Stimulated activated CD4-positive, alpha-beta T cell treated with anti-CD3 and anti-CD28 coated beads, Interleukin-12 subunit alpha, Interleukin-12 subunit beta, amount 100 ng/mL, for 48 hours (primary cell): ENCODE measurements around the gene MRPL44.
"Not testable (repeated sequence)": the region's sequence is repeated elsewhere in the genome, so short reads cannot be mapped to it uniquely, and the experiment has no call there.

Source experiments
- DNase-seq, 3 donors: peaks; one replicate each; pipeline ENCODE4 v3.0.0-alpha.2; 2020; ENCODE audit warnings: low read depth in 2 of 3, low spot score in 1 of 3

MRPL44 gene

DNA sequence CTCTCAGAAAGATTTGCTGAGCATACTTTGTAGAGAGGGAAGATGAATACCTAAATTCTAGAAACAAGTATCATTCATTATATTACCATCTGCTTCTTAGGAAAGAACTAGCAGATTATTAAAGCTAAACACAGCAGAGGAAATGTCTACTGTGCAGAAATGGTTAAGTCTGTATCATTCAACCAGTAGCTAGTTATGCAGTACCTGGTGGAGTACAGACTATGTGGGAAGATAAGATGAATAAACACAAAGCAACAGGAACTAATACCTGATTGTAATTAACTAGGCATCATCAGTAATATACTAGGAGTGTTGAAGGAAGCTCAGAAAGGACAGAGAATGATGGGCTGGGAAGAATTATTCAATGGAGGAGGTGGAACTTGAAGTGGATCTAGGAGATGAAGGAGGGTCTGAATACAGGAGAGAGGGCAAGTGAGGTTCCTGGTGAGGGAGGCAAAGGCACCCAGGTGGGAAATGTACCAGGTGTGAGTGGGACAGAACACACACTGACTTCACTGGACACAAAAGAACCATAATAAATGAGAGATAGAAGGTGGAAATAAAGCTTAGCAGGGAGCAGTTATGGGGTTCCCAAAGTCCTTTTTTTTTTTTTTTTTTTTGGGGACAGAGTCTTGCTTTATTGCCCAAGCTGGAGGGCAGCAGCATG is 21.7 kb upstream of the MRPL44 start:
- no peak for DNase-seq

DNA sequence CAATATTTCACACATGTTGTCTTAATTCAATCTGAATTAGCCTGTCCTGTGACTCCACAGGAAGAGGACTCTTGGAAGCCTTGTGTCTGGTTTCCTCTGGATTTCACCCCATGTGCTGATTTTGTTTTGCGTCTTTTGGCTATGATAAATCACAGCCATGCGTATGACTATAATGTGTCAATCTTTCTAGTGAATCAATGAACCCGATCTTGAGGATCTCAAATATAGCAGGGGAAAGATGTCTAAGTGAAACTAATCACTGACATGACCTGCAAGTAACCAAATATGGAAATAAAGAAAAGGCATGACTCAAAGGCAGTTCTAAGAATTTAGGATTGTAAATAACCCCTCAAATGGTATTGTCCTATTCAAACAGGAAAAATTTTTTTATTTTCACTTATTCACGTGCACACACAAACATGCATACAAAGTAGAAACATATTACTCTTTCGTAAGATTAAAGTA is 20.4 kb upstream of the MRPL44 start:
- no peak for DNase-seq

DNA sequence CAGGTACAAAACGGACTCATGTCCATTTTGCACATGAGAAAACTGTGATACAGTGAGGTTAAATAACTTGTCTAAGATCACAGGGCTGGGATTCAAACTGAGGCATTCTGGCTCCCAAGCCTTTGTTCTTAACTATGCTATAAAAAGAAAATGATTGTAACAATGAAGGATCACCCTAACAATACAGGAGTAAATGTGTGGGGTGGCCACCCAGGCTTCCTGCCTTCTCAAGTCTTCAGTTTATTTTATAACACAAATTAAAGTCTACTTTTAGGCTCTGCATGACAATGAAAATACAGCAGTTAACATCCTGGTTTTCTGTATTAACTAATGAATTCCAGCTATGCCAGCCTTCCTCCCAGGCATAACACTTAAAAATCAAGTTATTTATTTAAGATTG is 19.7 kb upstream of the MRPL44 start:
- no peak for DNase-seq

DNA sequence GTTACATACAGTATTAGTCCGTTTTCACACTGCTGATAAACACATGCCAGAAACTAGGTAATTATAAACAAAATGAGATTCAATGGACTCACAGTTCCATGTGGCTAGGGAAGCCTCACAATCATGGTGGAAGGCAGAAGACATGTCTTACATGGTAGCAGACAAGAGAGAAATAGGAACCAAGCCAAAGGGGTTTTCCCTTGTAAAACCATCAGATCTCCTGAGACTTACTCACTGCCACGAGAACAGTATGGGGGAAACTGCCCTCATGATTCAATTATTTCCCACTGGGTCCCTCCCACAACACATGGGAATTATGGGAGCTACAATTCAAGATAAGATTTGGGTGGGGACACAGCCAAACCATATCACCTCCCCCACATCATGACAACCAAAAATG is 17.8 kb upstream of the MRPL44 start:
- not testable (repeated sequence) for DNase-seq

DNA sequence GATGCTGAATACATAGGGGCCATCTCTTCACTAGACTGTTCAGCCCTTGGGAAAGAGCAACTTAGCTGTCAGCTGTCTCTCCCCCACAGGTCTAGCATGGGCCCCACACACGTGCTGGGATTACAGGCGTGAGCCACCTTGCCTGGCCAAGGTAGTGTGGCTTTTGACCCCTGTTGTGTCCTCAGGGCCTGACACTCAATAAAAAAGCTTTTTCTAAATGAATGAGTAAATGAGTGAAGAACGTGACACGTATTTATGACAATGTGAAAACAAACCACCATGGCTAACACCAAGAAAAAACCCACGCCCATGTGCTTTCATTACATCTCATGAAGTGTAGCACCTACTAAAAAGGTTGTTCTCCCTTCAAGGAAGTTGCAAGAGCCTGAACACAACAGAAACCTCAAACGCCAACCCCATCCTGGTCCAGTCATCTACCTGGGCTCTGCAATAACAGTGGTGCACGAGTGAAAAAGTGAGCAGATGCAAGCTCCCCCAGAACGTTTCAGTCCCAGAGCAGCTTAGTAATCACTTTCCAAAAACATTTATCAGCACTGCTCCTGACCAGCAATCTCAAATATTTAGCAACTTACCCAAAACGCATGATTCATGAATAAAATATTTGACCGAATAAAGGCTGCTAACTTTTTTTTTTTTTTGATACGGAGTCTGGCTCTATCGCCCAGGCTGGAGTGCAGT is 15.5 kb upstream of the MRPL44 start:
- DNase-seq = peak; percentile 69 to 77 (median 75)

DNA sequence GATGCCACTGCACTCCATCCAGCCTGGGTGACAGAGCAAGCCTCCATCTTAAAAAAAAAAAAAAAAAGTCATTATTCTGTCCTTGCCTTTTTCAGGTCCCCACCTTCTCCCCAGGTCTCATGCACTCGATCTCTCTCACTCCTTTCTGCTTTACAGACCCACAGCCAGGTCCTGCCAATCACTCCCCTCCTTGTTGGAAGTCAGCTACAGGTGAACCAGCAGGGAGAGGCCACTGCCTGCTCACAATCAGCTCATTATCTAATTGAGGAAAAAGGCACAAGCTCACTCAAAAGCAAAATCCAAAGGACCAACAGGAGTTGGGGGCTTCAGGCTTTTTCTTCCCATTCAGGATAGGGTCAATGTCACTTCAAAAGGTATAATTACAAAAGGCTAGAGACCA is 14.1 kb upstream of the MRPL44 start:
- DNase-seq = no peak

DNA sequence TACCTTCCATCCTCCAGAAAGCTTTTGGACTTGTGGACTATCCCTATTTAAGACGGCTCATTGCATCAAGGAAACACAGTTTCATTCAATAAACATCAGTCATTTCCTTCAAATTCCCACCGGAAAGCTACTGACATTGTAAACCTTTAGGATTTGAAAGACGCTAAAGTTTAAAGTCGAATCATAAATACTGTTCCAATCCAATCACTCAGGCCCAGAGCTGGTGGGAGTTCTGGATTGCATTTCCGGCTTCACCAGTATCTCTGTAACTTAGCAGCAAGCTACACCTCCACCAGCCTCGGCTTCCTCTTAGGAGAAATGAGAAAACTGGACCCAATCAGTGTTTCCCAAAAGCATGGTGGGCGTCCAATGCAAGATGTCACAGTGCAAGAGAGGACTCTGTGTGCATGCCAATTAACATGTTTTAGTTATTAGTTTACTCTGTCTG is 13.7 kb upstream of the MRPL44 start:
- no peak for DNase-seq

DNA sequence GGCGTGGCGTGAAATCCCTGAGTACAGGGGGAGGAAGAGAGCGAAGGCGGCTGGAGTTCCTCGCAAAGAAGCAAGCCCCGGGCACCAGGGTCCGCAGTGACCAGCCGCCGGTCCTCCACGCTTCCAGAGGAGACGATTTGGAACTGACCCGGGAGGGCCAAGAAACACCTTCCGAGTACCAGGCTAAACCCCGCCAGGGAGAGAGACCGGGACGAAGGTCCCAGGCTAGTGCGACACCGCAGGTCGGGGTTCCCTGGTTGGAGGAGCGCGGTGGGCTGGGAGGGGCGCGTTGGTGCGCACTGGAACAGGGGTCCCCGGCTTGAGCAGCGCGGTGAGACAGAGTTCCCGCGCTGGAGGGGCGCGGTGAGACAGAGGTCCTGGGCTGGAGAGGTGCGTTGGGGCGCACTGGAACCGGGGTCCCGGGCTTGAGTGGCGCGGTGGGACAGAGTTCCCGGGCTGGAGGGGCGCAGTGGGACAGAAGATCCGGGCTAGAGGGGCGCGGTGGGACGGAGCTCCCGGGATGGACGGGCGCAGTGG is 13.0 kb upstream of the MRPL44 start:
- DNase-seq = no peak

DNA sequence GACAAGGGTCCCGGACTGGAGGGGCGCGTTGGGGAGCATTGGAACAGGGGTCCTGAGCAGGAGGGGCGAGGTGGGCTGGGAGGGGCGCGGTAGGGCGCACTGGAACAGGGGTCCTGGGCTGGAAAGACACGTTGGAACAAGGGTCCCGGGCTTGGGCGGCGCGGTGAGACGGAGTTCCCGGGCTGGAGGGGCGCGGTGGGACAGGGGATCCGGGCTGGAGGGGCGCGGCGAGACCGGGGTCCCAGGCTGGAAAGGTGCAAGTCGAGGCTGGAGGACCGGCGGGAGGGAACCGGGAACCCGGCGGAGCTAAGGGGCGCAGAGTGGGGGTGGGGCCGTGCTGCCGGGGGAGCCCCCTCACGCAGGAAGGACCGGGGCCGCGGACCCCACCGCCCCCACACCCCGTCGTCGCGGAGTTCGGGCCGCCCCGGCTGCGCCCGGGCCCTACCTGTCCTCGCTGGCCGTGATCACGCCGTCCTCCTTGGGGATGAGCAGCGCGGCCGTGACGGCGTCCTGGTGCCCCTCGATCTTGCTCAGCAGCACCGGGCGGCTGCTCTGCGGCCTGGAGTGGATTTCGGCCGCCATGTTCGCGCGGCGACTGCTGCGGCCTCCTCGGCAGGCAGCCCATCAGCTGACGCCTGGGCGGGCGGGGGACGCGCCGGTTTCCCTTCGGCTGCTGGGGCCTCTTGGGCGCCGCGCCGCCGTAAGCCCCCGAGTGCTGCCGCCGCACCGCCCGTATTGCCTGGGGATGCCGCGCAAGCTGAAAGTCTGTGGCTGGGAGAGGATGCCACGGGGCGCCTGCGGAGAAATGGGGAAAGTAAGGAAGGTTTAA is 12.3 kb upstream of the MRPL44 start, which contains the start of gene WDFY1:
Gene WDFY1, minus strand, starts transcription at position 633 of the 829 bp plus-strand sequence. Its CDS starts 51 bp downstream, at position 582.
- peak; percentile 69 to 78 (median 70) for DNase-seq

DNA sequence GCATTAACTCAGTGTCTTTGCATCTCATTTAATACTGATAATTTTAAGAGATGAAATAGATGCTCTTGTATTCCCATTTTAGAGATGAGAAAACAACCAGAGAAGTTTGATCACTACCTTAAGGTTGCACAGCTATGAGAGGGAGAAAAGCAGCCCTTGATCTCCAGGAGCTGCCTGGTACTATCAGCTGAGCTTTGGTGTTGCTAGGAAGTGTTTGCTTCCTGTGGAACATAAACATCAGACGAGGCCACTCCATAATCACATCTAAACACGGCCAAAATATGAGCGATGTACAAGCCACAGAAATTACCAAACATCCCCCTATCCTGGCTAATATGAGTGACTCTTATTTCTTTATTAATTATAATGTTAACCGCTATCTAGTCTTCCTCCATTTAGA is 11.5 kb upstream of the MRPL44 start:
- no peak for DNase-seq

DNA sequence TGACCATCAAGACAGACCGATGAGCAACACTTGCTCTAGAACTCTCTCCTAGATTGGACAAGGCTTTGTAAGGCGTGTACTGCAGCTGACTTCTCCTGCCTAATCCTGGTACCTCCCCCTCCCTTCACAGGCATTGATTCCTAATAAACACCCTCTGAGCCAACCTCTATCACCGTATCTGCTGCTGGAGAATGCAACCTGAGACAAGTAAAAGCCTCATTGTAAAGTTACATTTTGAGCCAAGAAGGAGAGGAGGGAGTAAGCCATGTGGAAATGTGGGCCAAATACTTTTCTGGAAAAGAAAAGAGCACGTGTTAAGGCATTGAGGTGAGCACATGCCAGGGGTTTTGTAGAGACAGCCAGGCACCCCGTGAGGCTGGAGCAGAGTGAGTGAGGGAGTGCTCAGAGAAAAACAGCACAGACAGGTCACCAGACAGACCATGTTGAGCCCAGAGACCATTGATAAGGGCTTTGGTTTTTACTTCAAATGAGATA is 9.5 kb upstream of the MRPL44 start:
- DNase-seq = no peak

DNA sequence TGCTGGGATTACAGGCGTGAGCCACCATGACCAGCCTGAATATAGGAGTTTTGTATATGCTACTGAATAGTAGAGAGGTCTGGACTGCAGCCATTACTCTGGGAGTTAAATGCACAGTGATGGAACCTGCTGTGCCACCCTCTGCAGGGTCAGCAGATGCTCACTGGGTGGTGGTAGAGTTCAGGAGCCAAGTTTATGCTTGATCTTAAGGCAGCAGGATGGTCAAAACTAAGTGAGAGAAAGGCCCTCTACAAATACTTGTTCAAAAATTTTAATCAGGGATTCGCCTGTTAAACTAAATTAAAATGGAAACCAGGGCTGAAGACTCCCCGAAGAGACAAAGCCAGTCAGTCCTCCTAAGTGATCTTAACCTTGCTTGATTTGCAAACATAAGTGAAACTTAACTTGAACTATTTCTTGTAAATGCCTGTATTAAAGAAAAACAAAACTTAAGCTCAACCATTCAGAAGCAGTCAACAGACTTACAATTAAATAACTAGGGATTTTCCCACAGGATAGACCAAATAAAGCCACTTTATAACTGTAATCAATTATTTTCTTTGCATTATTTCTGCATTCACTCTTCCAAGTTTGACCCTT is 7.9 kb upstream of the MRPL44 start:
- no peak for DNase-seq

DNA sequence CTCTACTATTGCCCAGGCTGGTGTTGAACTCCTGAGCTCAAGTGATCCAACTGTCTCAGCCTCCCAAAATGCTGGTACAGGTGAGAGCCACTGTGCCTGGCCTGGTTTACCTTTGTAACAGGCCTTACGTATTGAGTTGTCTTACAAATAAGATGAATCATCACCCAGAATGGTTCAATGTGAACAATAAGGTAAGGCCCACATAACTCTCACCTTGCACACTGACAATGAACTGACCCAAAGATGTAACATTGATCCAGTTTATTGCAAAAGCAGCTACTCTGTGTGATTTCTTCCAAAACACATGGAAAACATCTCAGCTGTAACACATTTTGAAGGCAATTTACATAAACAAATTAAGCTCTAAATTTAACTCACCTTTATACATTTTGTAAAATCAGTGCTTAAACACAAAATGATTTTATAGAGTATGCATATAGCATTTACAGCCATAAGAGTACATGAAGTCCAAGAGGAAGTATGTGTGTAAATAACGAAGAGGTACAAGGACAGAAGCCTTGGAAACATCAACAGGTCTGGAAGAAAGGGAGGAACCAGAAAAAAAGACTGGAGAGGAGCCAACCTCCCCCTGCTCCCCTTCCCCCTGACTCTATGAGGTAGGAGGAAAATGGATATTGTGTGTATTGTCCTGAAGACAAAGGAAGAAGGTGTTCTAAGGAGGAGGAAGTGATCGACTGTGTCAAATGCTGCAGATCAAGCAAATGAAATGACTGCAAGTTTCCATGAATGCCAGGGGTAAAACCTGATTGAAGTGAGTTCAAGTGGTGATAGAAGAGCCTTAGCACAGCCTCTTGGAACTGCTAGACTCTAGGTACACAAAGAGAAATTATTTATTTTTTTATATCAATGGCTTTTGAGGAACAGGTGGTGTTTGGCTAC is 6.6 kb upstream of the MRPL44 start:
- no peak for DNase-seq

DNA sequence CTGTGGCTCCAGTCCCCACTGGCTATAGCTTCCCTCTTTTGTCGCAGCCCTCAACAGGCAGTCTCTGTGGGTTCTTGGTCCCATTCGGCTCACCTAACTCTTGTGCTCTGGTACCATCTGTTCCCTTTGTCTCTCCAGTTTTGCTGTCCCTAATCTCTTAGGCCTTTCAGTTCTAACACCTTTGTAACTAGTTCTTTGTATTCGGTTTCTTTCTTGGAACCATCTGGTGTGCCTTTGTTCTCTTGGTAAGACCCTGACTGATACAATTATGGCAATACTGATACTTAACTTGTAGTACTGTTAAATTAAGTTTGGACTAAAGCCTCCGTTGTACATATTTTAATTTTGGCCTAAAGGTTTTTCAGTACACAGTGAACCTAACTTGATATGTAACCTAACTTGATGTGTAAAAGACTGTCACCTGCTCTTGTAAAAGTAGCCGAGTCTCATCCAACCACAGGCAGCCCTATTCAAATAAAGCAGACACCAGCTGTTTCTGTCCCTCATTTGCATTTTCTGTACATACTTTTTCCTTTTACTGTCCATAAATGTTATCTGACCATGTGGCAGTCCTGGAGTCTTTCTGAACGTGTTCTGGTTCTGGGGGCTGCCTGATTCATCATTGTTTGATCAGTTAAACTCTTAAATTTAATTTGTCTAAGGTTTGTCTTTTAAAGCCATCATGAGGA is 4.8 kb upstream of the MRPL44 start:
- DNase-seq = no peak

DNA sequence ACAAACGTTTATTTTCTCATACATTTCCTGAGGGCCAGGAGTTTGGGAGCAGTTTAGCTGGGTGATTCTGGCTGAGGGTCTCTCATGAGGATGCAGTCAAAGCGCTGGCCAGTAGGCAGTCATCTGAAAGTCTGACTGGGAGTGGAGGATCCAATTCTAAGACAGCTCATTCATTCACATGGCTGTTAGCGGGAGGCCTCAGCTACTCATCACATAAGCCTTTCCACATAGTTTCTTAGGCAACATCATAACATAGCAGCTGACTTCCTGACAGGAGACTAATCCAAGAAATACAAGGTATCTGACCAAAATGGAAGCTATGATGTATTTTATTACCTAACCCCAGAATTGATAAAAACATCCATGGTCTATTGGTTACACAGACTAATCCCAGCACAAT is 2.9 kb upstream of the MRPL44 start:
- no peak for DNase-seq

DNA sequence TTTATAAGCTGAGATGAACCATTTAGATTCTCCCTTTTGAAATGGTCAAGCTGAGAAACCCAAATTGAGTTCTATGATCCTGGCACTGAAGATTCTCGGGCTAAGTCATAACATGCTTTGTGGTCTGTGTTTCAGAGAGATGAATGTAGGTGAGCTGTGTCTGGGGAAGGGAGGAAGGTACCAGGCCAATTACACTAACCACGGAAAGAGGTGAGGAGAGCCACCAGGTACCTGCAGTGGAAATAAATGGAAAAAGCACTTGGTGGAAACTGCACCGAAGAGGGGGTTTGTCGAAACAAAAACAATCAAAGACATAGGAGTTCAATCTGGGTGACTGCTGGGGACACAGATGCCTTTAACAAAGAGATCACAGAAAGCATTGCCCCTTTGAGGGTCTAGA is 963 bp upstream of the MRPL44 start:
- DNase-seq = no peak

DNA sequence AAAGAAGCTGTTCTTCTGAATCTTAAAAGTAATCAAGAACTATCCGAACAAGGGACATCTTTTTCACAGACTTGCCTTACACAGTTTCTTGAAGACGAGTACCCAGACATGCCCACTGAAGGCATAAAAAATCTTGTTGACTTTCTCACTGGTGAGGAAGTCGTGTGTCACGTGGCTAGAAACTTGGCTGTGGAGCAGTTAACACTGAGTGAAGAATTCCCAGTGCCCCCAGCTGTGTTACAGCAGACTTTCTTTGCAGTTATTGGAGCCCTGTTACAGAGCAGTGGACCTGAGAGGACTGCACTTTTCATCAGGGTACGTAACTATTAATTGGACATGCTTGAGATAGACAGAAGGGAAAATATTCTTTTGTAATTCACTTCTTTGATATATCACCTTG is 2.4 kb downstream of the MRPL44 start:
- DNase-seq = no peak

DNA sequence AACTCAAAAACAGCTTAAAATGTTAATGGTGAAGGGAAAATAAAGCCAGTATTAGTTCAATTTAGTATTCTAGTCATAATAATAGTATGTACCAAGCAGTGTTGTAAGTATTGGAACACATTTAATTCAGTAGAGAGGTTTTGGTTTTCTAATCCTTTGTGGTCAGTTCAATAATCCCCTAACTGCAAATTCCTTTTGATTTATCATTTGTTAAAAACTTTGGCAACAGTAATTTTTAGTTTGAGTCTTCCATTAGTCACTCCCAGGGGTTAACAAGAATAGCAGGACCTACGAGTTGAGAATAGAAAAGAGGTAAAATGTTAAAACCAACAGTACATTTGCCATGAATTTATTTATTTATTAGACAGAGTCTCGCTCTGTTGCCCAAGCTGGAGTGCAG is 10.7 kb downstream of the MRPL44 start:
- no peak for DNase-seq

DNA sequence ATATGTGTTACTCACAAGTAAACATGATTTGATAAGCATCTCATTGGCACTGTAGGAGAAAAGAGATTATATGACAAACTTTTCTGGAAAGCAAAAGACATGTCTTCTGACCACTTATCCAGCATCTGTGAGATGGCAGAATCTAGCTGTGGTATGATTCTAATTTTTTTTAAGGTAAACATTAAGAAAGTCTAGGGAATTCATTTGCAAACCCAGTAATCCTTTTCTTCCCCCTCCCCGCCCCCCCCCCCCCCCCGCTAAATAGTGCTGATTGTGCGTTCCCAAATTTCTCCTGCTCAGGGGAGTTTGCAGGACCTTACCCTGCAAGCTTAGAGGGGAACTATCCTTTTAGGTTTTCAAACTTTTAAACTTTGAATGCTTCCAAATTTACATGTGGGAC is 12.1 kb downstream of the MRPL44 start:
- DNase-seq = no peak
